ENCODE data around the gene PLD6.
A peak's percentile ranks its signal among the peaks of the same experiment; 100 is the strongest.
"Not testable (repeated sequence)": the region's sequence is repeated elsewhere in the genome, so short reads cannot be mapped to it uniquely, and the experiment has no call there.

Gene PLD6

GRCh38 chr17:17206124-17206912 is at the start of gene PLD6:
TSS of gene PLD6 (minus strand) at chr17:17206333. CDS start at chr17:17206286, 47 bp downstream.
- no peak for TF ChIP-seq ZNF274 (IDR thresholded peaks at IDR 0.05; ENCODE audit: low read depth, low read length)
- peak within 1 kb of the TSS; percentile 62 for H3K4me3 ChIP-seq (ENCODE audit: low read length)

- not testable (repeated sequence) for H3K4me3 ChIP-seq (ENCODE audit: low read length)
These were observed 49.6 kb upstream of the PLD6 start for GRCh38 chr17:17255689-17256088.

GRCh38 chr17:17254036-17254435 is 47.9 kb upstream of the PLD6 start:
- H3K4me3 ChIP-seq (ENCODE audit: low read length): no peak overlapping the region
- no peak for TF ChIP-seq ZNF274 (IDR thresholded peaks at IDR 0.05; ENCODE audit: low read depth, low read length)

- TF ChIP-seq ZNF274 (IDR thresholded peaks at IDR 0.05; ENCODE audit: low read depth, low read length): no peak
- no peak overlapping the region for H3K4me3 ChIP-seq (ENCODE audit: low read length)
These were observed 47.3 kb upstream of the PLD6 start for GRCh38 chr17:17253406-17253805.

- no peak for TF ChIP-seq ZNF274 (IDR thresholded peaks at IDR 0.05; ENCODE audit: low read depth, low read length)
These were observed 46.1 kb upstream of the PLD6 start for GRCh38 chr17:17252149-17252661.

GRCh38 chr17:17246879-17247278 is 40.7 kb upstream of the PLD6 start:
- TF ChIP-seq ZNF274 (IDR thresholded peaks at IDR 0.05; ENCODE audit: low read depth, low read length): no peak
- no peak overlapping the region for H3K4me3 ChIP-seq (ENCODE audit: low read length)

More at GRCh38 chr17:17252149-17252661, 46.1 kb upstream of the PLD6 start:
- H3K4me3 ChIP-seq (ENCODE audit: low read length): no peak overlapping the region

GRCh38 chr17:17243163-17243562 is 37.0 kb upstream of the PLD6 start:
- no peak for TF ChIP-seq ZNF274 (IDR thresholded peaks at IDR 0.05; ENCODE audit: low read depth, low read length)
- no peak overlapping the region for H3K4me3 ChIP-seq (ENCODE audit: low read length)

- no peak overlapping the region for H3K4me3 ChIP-seq (ENCODE audit: low read length)
- no peak for TF ChIP-seq ZNF274 (IDR thresholded peaks at IDR 0.05; ENCODE audit: low read depth, low read length)
These were observed 36.1 kb upstream of the PLD6 start for GRCh38 chr17:17242246-17242645.

- H3K4me3 ChIP-seq (ENCODE audit: low read length): no peak overlapping the region
- no peak for TF ChIP-seq ZNF274 (IDR thresholded peaks at IDR 0.05; ENCODE audit: low read depth, low read length)
These were observed 35.5 kb upstream of the PLD6 start for GRCh38 chr17:17241656-17242055.

- no peak overlapping the region for H3K4me3 ChIP-seq (ENCODE audit: low read length)
- no peak for TF ChIP-seq ZNF274 (IDR thresholded peaks at IDR 0.05; ENCODE audit: low read depth, low read length)
These were observed 33.7 kb upstream of the PLD6 start for GRCh38 chr17:17239832-17240231.

GRCh38 chr17:17237026-17237799 is 31.1 kb upstream of the PLD6 start, which contains the start of gene FLCN:
TSS of gene FLCN (minus strand) at chr17:17237168. CDS start at chr17:17228137, 9,031 bp downstream.
- TF ChIP-seq ZNF274 (IDR thresholded peaks at IDR 0.05; ENCODE audit: low read depth, low read length): no peak
- H3K4me3 ChIP-seq (ENCODE audit: low read length): peak within 1 kb of the TSS; percentile 94

GRCh38 chr17:17236295-17237025 is 30.3 kb upstream of the PLD6 start:
- TF ChIP-seq ZNF274 (IDR thresholded peaks at IDR 0.05; ENCODE audit: low read depth, low read length): no peak

GRCh38 chr17:17235212-17236174 is 29.4 kb upstream of the PLD6 start:
- no peak for TF ChIP-seq ZNF274 (IDR thresholded peaks at IDR 0.05; ENCODE audit: low read depth, low read length)
- H3K4me3 ChIP-seq (ENCODE audit: low read length): peak overlapping the region; percentile 94

More at GRCh38 chr17:17236295-17237025, 30.3 kb upstream of the PLD6 start:
- peak overlapping the region; percentile 94 for H3K4me3 ChIP-seq (ENCODE audit: low read length)
